Tibial nerve (tissue), 4 donors: ENCODE results near the gene TTC24.
"Not testable (repeated sequence)": the region's sequence is repeated elsewhere in the genome, so short reads cannot be mapped to it uniquely, and the experiment has no call there.

Experiments used
- EP300 ChIP-seq, 2 donors: sonication (generic); formaldehyde crosslinking; IDR thresholded peaks; one replicate each; pipeline ENCODE4 v1.6.1; 2017; ENCODE audit warnings: antibody characterized with exemption in 2 of 2, mild to moderate bottlenecking in 1 of 2
- POLR2A ChIP-seq, 2 donors: fragments of 450-650 bp; IDR thresholded peaks; one replicate each; pipeline ENCODE4 v1.6.1; 2017; ENCODE audit warnings: antibody characterized with exemption in 2 of 2, mild to moderate bottlenecking in 2 of 2, moderate library complexity in 2 of 2
- TF ChIP-seq, protein P1 (sequence below), 5 experiments: fragments of 200-600 bp in 3 of 5; fragments of 450-650 bp in 2 of 5; sonication (generic) in 3 of 5; IDR thresholded peaks; one replicate each; pipeline ENCODE4 v1.5.1; 2016 to 2019; ENCODE audit warnings: antibody characterized with exemption in 5 of 5, mild to moderate bottlenecking in 3 of 5, moderate library complexity in 2 of 5

DNA sequence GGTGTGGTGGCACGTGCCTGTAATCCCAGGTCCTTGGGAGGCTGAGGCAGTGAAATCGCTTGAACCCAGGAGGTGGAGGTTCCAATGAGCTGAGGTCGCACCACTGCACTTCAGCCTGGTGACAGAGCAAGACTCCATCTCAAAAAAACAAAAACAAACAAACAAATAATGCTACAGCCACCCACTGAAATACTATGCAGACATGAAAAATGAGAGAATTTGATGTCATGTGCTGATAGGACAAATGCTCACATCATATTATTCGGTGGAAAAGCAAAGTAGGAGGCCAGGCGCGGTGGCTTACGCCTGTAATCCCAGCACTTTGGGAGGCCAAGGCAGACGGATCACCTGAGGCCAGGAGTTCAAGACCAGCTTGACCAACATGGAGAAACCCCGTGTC, 30.5 kb downstream of the TTC24 start:
- not testable (repeated sequence) for TF ChIP-seq POLR2A, EP300 (IDR thresholded peaks at IDR 0.05)
- TF ChIP-seq, protein P1, sequence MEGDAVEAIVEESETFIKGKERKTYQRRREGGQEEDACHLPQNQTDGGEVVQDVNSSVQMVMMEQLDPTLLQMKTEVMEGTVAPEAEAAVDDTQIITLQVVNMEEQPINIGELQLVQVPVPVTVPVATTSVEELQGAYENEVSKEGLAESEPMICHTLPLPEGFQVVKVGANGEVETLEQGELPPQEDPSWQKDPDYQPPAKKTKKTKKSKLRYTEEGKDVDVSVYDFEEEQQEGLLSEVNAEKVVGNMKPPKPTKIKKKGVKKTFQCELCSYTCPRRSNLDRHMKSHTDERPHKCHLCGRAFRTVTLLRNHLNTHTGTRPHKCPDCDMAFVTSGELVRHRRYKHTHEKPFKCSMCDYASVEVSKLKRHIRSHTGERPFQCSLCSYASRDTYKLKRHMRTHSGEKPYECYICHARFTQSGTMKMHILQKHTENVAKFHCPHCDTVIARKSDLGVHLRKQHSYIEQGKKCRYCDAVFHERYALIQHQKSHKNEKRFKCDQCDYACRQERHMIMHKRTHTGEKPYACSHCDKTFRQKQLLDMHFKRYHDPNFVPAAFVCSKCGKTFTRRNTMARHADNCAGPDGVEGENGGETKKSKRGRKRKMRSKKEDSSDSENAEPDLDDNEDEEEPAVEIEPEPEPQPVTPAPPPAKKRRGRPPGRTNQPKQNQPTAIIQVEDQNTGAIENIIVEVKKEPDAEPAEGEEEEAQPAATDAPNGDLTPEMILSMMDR (IDR thresholded peaks at IDR 0.05) = not testable (repeated sequence)
